ENCODE measurements around the gene CCDC69. TPM values are rescaled to one million over a fixed set of nuclear protein-coding genes. Genes with fewer than 3 reads are reported as not detected.
"Not testable (repeated sequence)": the region's sequence is repeated elsewhere in the genome, so short reads cannot be mapped to it uniquely, and the experiment has no call there.

Gene CCDC69
- total RNA-seq, 1 experiment from 2014 or later = 1.5 TPM

DNA sequence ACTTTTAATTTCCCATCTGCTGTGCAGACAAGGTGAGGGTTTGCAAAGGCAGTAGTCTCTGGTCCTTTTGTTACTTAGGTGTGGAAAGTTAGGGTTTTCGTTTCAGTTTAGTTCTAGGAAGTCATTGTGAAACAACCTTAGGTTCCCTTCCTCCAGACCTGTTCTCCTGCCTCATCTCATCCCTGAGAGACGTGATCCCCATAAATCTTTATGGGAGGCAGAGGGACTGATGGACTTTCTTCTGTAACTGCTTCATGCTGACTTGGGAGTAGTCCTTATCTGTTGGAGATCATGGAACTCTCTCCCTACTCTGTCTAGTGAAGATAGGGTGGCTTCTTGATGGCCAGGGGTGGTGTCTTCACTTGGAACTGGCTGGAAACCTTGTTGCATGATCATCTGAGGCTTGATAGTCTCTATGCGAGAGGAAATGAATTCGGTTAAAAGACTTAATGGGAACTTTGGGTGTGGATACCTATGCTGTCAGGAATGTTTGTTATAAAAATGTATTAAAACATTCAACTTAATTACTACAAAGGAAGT, 21.9 kb upstream of the CCDC69 start:
- no peak for DNase-seq (ENCODE audit: low read depth)

- DNase-seq (ENCODE audit: low read depth) = no peak
Measured at GRCh38 chr5:151244206-151244605, 20.3 kb upstream of the CCDC69 start.

GRCh38 chr5:151243564-151243963, 19.7 kb upstream of the CCDC69 start:
- DNase-seq (ENCODE audit: low read depth) = no peak

DNA sequence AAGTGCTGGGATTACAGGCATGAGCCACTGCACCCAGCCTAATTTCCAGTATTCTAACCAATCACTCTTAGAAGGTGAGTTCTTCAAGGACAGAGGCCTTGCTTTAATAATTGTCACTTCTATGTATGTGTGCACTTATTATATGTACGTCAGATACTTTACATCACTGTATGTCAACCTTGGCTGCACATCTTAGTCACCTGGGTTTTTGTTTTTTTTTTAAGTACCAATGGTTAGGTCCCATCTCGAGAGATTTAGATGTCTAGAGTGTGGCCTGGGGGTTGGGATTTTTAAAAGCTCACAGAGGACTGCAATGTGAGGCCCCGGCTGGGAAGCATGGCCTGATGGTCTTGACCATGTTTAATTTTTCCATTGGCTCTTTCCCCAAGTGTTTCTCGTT, 19.2 kb upstream of the CCDC69 start:
- DNase-seq (ENCODE audit: low read depth) = no peak

DNA sequence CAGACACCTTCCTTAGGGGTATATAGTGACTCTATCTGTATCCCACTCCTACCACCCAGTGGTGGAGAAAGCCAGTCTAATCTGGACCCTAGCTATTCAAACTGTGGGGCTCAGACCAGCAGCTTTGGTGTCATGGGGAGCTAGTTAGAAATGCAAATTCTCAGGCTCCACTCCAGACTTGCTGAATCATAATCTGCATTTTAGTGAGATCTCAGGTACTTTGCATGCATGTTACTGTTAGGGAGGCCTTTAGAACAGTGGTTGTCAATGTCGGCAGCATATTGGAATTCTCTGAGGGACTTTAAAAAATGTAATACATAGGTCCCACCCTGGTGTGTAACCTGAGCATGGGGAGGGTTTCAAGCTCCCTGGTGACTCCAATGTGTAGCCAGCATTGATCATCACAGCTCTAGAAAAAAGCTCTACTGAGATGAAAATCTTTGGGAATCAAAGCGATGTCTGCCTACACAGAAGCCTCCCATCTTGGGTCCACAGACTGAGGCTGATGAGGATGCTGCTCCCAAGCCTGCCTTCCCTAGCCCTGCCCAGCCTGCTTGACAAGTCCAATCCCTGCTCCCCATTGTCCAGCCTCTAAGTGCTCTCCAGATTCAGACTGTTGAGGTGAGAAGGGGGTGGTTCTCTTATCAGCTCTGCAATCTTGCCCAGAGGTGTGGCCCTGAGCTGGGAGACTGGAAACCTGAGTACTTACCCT, 17.2 kb upstream of the CCDC69 start:
- DNase-seq (ENCODE audit: low read depth) = no peak

GRCh38 chr5:151240268-151240835, 16.5 kb upstream of the CCDC69 start:
- DNase-seq (ENCODE audit: low read depth) = not testable (repeated sequence)

GRCh38 chr5:151239237-151239861, 15.5 kb upstream of the CCDC69 start:
- peak; percentile 58 for DNase-seq (ENCODE audit: low read depth)

DNA sequence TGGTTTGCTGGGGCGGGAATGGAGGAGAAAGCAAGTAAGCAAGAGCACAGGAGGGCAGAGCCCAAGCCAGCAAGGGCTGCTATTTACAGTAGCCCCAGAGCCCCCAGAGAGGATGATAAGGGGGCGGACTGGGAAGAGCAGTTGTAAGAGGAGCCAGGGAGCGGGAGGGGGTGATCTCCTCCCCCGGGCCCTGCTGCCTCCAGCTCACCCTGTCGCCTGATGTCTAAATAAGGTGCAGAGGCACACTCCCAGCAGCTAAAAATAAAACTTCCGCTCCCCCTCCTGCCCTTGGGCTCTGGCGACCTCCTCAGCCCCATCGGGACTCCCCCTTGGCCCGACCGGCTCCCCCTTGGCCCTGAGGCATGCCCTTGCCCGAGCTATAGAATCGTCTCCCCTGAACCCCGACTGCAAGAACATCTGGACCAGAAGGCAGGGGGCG, 14.4 kb upstream of the CCDC69 start:
- DNase-seq (ENCODE audit: low read depth) = no peak

GRCh38 chr5:151237685-151238084, 13.8 kb upstream of the CCDC69 start:
- DNase-seq (ENCODE audit: low read depth) = no peak

GRCh38 chr5:151236888-151237287, 13.0 kb upstream of the CCDC69 start:
- no peak for DNase-seq (ENCODE audit: low read depth)

GRCh38 chr5:151235239-151235571, 11.3 kb upstream of the CCDC69 start:
- DNase-seq (ENCODE audit: low read depth) = not testable (repeated sequence)

GRCh38 chr5:151234476-151235238, 10.8 kb upstream of the CCDC69 start:
- DNase-seq (ENCODE audit: low read depth) = peak; percentile 47

DNA sequence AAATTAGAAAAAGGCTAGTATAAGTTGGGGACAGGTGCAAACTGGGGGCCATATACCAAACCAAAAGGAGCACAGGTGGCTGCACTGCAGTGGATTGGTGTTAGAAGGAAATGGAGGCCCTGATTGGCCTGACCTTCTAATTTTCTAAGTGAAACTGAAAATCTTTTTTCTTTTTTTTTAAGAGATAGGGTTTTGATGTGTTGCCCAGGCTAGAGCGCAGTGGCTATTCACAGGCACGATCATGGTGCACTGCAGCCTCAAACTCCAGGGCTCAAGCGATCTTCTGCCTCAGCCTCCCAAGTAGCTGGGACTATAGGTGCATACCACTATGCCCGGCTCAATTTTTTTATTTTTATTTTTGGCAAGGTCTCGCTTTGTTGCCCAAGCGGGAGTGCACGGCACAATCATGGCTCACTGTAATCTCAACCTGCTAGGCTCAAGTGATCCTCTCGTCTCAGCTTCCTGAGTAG, 9.8 kb upstream of the CCDC69 start:
- no peak for DNase-seq (ENCODE audit: low read depth)

- DNase-seq (ENCODE audit: low read depth) = no peak
Measured at GRCh38 chr5:151231359-151231758, 7.5 kb upstream of the CCDC69 start.

GRCh38 chr5:151230048-151230680, 6.3 kb upstream of the CCDC69 start:
- no peak for DNase-seq (ENCODE audit: low read depth)

DNA sequence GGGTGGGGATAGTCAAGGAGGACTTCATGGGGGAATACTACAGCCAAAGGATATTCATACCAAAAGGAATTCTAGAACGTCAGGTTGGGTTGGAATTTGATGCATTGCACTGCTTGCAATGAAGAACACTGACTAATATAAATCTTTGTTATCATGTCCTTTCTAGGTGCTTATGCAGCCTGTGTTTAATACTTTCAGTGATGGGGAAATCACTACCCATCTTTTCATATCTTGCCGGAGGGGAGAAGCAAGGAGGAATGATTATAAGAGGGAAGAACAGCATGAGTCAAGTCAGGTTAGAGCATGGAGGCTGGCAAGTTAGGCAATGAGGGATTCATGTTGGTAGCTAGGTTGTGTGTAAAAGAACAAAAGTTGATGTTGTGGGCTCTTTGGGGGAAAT, 5.1 kb upstream of the CCDC69 start:
- DNase-seq (ENCODE audit: low read depth) = no peak

DNA sequence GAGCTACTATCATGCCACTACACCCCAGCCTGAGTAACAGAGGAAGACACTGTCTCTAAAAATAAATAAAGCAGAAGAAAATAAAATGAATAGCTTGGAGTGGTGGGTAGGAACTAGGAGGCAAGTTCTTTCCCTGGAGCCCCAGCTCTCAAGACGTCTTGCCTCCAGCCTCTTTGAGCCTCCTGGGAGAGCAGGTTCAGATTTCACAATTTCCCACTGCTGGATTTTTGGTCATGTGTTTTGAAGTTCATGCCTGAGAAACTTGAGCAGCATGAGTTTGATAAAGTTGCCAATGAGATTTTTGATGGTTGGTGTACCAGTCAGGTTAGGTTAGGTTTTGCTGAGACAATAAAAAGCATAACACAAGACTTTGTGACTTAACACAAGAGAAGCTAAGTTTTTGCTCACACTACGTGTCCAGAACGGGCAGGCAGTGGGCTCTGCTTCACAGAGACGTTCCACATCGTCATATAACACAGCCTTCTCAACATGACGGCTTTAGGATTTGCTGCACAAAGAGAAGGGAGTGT, 4.1 kb upstream of the CCDC69 start:
- DNase-seq (ENCODE audit: low read depth) = no peak

GRCh38 chr5:151225475-151225874, 1.6 kb upstream of the CCDC69 start:
- DNase-seq (ENCODE audit: low read depth) = no peak

DNA sequence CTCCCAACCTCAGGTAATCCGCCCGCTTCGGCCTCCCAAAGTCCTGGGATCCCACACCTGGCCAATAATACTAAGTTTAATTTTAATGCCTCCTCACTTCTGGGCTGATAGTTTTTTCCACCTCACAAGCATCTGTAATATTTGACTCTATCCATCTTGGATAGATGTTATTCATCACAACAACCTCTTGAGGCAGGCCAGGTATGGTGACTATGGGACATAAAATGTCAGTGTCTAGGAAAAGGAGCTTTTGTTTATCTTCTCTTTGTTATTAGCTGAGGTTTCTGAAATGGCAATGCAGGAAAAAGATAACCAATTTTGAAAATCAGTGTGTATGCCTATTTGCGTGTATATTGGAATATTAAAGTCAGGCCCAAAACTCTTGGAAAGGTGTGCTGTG, 1.2 kb upstream of the CCDC69 start:
- no peak for DNase-seq (ENCODE audit: low read depth)

GRCh38 chr5:151224372-151224771, 480 bp upstream of the CCDC69 start:
- no peak for DNase-seq (ENCODE audit: low read depth)

DNA sequence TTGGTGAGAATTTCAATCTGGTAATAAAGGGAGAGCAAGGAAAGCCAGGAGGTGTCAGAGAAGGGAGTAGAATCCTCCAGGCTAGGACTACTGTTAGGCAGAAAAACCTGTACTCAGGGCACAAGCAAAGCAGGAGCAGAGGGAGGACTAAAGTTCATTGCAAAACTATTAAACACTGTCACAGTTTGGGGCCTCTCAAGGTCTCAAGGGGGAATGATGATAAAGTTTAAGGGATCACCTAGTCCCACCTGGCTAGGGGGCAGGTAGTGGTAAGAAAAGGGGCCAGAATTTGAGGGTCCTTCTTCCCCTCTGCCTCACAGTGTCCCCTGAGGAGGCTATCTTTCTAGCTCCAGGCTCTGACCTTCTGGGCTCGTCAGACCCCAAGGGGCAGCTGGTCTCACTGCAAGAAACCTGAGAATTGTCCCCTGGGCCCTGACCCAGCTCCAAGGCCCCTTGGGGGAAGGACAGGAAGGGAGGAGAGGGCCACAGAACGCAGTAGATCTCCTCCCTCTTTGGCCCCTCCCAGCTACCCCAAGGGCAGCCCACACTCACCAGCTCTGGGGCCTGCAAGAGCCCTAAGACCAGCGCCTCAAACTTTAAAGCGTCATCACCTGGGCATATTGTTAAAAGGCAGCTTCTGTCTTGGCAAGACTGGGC, 974 bp downstream of the CCDC69 start:
- no peak for DNase-seq (ENCODE audit: low read depth)
